Kidney (tissue), 14 donors: ENCODE data around the gene APOB. TPM values are rescaled to one million over a fixed set of nuclear protein-coding genes. Genes with fewer than 3 reads are reported as not detected.

Experiments used
- DNase-seq, 5 donors: peaks; one replicate each; pipeline ENCODE4 v3.0.0-alpha.2; 2013 to 2020
- FAIRE-seq: peaks from 2 replicates; lab custom pipeline; 2012; peaks lifted over from hg19 to GRCh38; lab: Jason Lieb, UNC
- H3K27ac ChIP-seq, 2 donors: one replicate each; pipeline ENCODE4 v1.7.0; 2013; ENCODE audit warnings: low read depth in 2 of 2, low read length in 2 of 2, inconsistent platforms in 1 of 2
- H3K27me3 ChIP-seq: one replicate; pipeline ENCODE4 v1.7.1; 2013; ENCODE audit warnings: low read length, inconsistent platforms; ENCODE audit not compliant: control insufficient read depth, insufficient read depth
- H3K36me3 ChIP-seq, 3 donors: one replicate each; pipeline versions ENCODE4 v1.7.0 to v1.7.1; 2013; ENCODE audit warnings: low read length in 3 of 3, control low read depth in 1 of 3, inconsistent platforms in 1 of 3; ENCODE audit not compliant: insufficient read depth in 3 of 3, control insufficient read depth in 2 of 3
- H3K4me1 ChIP-seq, 3 donors: one replicate each; pipeline versions ENCODE4 v1.7.0 to v1.7.1; 2013; ENCODE audit warnings: low read length in 3 of 3, inconsistent platforms in 1 of 3, low read depth in 1 of 3; ENCODE audit not compliant: control insufficient read depth in 2 of 3, insufficient read depth in 2 of 3
- H3K4me3 ChIP-seq, 3 donors: one replicate each; pipeline versions ENCODE4 v1.7.0 to v1.8.1; 2013; ENCODE audit warnings: low read length in 3 of 3, control low read depth in 1 of 3, inconsistent platforms in 1 of 3
- H3K9ac ChIP-seq, 3 donors: one replicate each; pipeline versions ENCODE4 v1.7.0 to v1.7.1; 2013; ENCODE audit warnings: low read length in 3 of 3, control low read depth in 1 of 3, inconsistent platforms in 1 of 3
- H3K9me3 ChIP-seq, 3 donors: one replicate each; pipeline versions ENCODE4 v1.7.0 to v1.7.1; 2013; ENCODE audit warnings: low read length in 3 of 3, control low read depth in 1 of 3, inconsistent platforms in 1 of 3; ENCODE audit not compliant: control insufficient read depth in 2 of 3, insufficient read depth in 1 of 3
- CTCF ChIP-seq: IDR thresholded peaks from 3 replicates; pipeline ENCODE4 v1.5.1; 2012; ENCODE audit warnings: mild to moderate bottlenecking, moderate library complexity, borderline replicate concordance; ENCODE audit not compliant: insufficient read depth; ENCODE audit errors: extremely low read depth
- intact Hi-C: fragments of 100-400 bp; cut with DNase I; formaldehyde crosslinking; loops from one replicate; pipeline ENCODE4 v1.11.1; 2022
- polyA plus RNA-seq: library from polyadenylated mRNA; stranded (reverse); fragments of 350-450 nt; fragmentation: Illumina TruSeq; extraction: RNeasy Lipid Tissue Mini Kit (QIAGEN cat#74804); gene quantifications from one replicate; pipeline ENCODE4 v1.2.3, GENCODE V29; 2014; ENCODE audit warnings: low read depth, low replicate concordance; ENCODE audit not compliant: insufficient read depth
- total RNA-seq: library from RNA; stranded (reverse); fragmentation: NEBNext Ultra II Directional; extraction: Animal tissue kit (Norgen Biotek cat#: 25700); gene quantifications from one replicate; pipeline ENCODE4 v1.2.1, GENCODE V29; 2021
- donor health status: control.
- donor health status: control.
- donor health status: control.
- donor health status: control.
- donor health status: control.
- donor health status: DM: yes; HTN: yes; CAD: no.
- donor health status: Normal renal cell carcinoma (clear cell type).

APOB gene
- total and polyA plus RNA-seq, 2 donors from 2014 or later = 0.11 to 0.57 TPM

- H3K4me1 ChIP-seq = peaks cover 0 to 2% (median 0%) of the 10 kb centered on the region in 3 donors
- H3K36me3 ChIP-seq = no peaks in the 10 kb centered on the region
- H3K9ac ChIP-seq = no peak overlapping the region
- FAIRE-seq = no peak
- H3K4me3 ChIP-seq = no peak overlapping the region
- no peaks in the 10 kb centered on the region for H3K27me3 ChIP-seq
- TF ChIP-seq CTCF = no peak
- intact Hi-C loops = no loop called here
- no peaks in the 10 kb centered on the region for H3K9me3 ChIP-seq
- DNase-seq = no peak
- no peak overlapping the region for H3K27ac ChIP-seq
These were observed 8.2 kb upstream of the APOB start for GRCh38 chr2:21052044-21052443.

GRCh38 chr2:21050164-21050563 lies 6.3 kb upstream of the APOB start:
- Histone ChIP-seq H3K4me3 (no peak overlapping the region), H3K27ac (no peak overlapping the region), H3K27me3 (no peaks in the 10 kb centered on the region), H3K36me3 (no peaks in the 10 kb centered on the region), H3K9me3 (no peaks in the 10 kb centered on the region), H3K4me1 (peaks cover 0 to 2% (median 0%) of the 10 kb centered on the region in 3 donors), H3K9ac (no peak overlapping the region)
- no peak for DNase-seq
- intact Hi-C loops = no loop called here
- FAIRE-seq = no peak
- TF ChIP-seq CTCF = no peak

- FAIRE-seq (no peak), DNase-seq (peak in 1 of 5 donors; percentile 76)
- Histone ChIP-seq H3K4me3 (no peak overlapping the region), H3K27me3 (no peaks in the 10 kb centered on the region), H3K4me1 (peaks cover 0 to 2% (median 0%) of the 10 kb centered on the region in 3 donors), H3K9me3 (no peaks in the 10 kb centered on the region), H3K9ac (no peak overlapping the region), H3K27ac (no peak overlapping the region), H3K36me3 (no peaks in the 10 kb centered on the region)
- no peak for TF ChIP-seq CTCF
- intact Hi-C loops = no loop called here
These were observed 3.5 kb upstream of the APOB start for GRCh38 chr2:21047141-21048009.
